GM23248 (cell line): Measurements from ENCODE around the gene PPM1K. TPM values are rescaled to one million over a fixed set of nuclear protein-coding genes. Genes with fewer than 3 reads are reported as not detected.

Experiments used
- DNase-seq: peaks from one replicate; pipeline ENCODE4 v3.0.0-alpha.2; 2015
- H2AFZ ChIP-seq: fragments of 200-600 bp; sonication (generic); 2 replicates; pipeline ENCODE4 v1.6.1; 2016; ENCODE audit warnings: antibody characterized with exemption
- H3F3A ChIP-seq: fragments of 200-600 bp; sonication (generic); 2 replicates; pipeline ENCODE4 v1.6.1; 2016; ENCODE audit warnings: mild to moderate bottlenecking, antibody characterized with exemption, mixed run types; ENCODE audit not compliant: insufficient read depth
- H3K27ac ChIP-seq: fragments of 200-600 bp; sonication (generic); 2 replicates; pipeline ENCODE4 v1.5.1; 2016; ENCODE audit warnings: mild to moderate bottlenecking
- H3K27me3 ChIP-seq: fragments of 200-600 bp; sonication (generic); replicated peaks from 2 replicates; pipeline ENCODE4 v1.6.1; 2016; ENCODE audit warnings: mild to moderate bottlenecking; ENCODE audit not compliant: insufficient read depth
- H3K36me3 ChIP-seq: fragments of 200-600 bp; sonication (generic); 2 replicates; pipeline ENCODE4 v1.6.1; 2016; ENCODE audit warnings: low read depth, mild to moderate bottlenecking
- H3K4me1 ChIP-seq: fragments of 200-600 bp; sonication (generic); 2 replicates; pipeline ENCODE4 v1.6.1; 2016; ENCODE audit warnings: mild to moderate bottlenecking; ENCODE audit not compliant: insufficient read depth
- H3K4me2 ChIP-seq: fragments of 200-600 bp; sonication (generic); one replicate; pipeline ENCODE4 v1.6.1; 2016; ENCODE audit warnings: mild to moderate bottlenecking; ENCODE audit not compliant: unreplicated experiment
- H3K4me3 ChIP-seq: fragments of 200-600 bp; sonication (generic); 2 replicates; pipeline ENCODE4 v1.5.1; 2016; ENCODE audit warnings: mild to moderate bottlenecking
- H3K79me2 ChIP-seq: fragments of 200-600 bp; sonication (generic); 2 replicates; pipeline ENCODE4 v1.6.1; 2016; ENCODE audit warnings: mild to moderate bottlenecking; ENCODE audit not compliant: insufficient read depth
- H3K9ac ChIP-seq: fragments of 200-600 bp; sonication (generic); 2 replicates; pipeline ENCODE4 v1.6.1; 2016; ENCODE audit warnings: mild to moderate bottlenecking
- H3K9me2 ChIP-seq: fragments of 200-600 bp; sonication (generic); 2 replicates; pipeline ENCODE4 v1.6.1; 2016; ENCODE audit warnings: mixed run types, mild to moderate bottlenecking, moderate library complexity; ENCODE audit not compliant: insufficient read depth
- H3K9me3 ChIP-seq: fragments of 200-600 bp; sonication (generic); one replicate; pipeline ENCODE4 v1.6.1; 2017; ENCODE audit warnings: low read depth
- H4K20me1 ChIP-seq: fragments of 200-600 bp; sonication (generic); 2 replicates; pipeline ENCODE4 v1.6.0; 2016; ENCODE audit not compliant: insufficient read depth
- EZH2 ChIP-seq: fragments of 200-600 bp; sonication (generic); IDR thresholded peaks from 2 replicates; pipeline ENCODE4 v1.6.1; 2018; ENCODE audit warnings: antibody characterized with exemption, mild to moderate bottlenecking; ENCODE audit not compliant: insufficient read depth, poor library complexity, severe bottlenecking
- EZH2phosphoT487 ChIP-seq: fragments of 200-600 bp; sonication (generic); IDR thresholded peaks from 2 replicates; pipeline ENCODE4 v1.6.1; 2018; ENCODE audit warnings: antibody characterized with exemption, moderate library complexity, mild to moderate bottlenecking, low read depth; ENCODE audit not compliant: insufficient read depth
- WGBS, 2 experiments: methylation state at CpG; one replicate each; pipeline ENCODE4 v1.1.6; 2015 to 2017; ENCODE audit warnings: low lambda C conversion rate in 2 of 2, low coverage in 1 of 2; ENCODE audit errors: missing lambda C conversion rate in 2 of 2; 5-methylcytosine and 5-hydroxymethylcytosine counted together
- in situ Hi-C: fragments of 300-500 bp; cut with MboI; formaldehyde crosslinking; loops from 2 replicates; pipeline ENCODE4 v1.15.0; 2020
- polyA plus RNA-seq: library from polyadenylated mRNA; unstranded; fragments of >200 nt; fragmentation: Nextera tagmentation; extraction: Ambion mirVana; gene quantifications from 2 replicates; pipeline ENCODE4 v1.2.1, GENCODE V29; 2016
- total RNA-seq: library from RNA; depleted of rRNA; stranded (reverse); fragments of >200 nt; shearing (Covaris generic); gene quantifications from 2 replicates; pipeline ENCODE4 v1.2.3, GENCODE V29; 2014

PPM1K gene
- total and polyA plus RNA-seq, 2 experiments from 2014 or later = 4.3 to 8.2 TPM

DNA sequence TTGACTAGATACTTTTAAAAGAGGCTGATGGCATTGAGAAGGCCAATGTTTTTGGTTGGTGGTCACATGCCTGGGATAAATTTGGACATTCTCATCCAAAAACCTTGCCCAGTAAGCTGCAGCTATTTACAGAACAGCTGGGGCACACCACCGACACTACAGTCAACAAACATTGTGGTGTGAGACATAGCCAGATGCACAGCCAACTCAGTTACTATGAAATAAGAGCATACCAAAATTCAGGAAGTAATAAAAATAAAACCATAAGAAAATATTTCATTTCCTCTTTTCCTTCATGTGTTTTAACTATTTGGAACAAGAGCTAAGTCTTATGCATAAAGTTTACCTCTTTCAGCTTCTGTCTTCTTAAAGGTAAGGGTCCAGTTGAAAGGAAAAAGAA, 8.8 kb downstream of the PPM1K start:
- no peaks in the 10 kb centered on the region for H3K27me3 ChIP-seq
- H3K9me2 ChIP-seq = no peaks in the 10 kb centered on the region
- H3K4me2 ChIP-seq = no peak overlapping the region
- TF ChIP-seq EZH2phosphoT487 = no peak
- TF ChIP-seq EZH2 = no peak
- peaks cover 15% of the 10 kb centered on the region; the same call in 1 of the 2 replicates for H3K79me2 ChIP-seq
- H3K27ac ChIP-seq = no peak overlapping the region
- H3K4me3 ChIP-seq = no peak overlapping the region
- H3F3A ChIP-seq = no peaks in the 10 kb centered on the region; the same call in 1 of the 2 replicates
- H3K36me3 ChIP-seq = 0 out of 2 replicates have a peak, but pooled peaks cover 3% of the 10 kb centered on the region
- no peaks in the 10 kb centered on the region for H3K4me1 ChIP-seq
- no peak for DNase-seq
- no peak overlapping the region for H3K9ac ChIP-seq
- H2AFZ ChIP-seq = no peak overlapping the region
- no peaks in the 10 kb centered on the region for H3K9me3 ChIP-seq
- in situ Hi-C loops = no loop called here
- 23 to 38% methylated on average over 1 of the region's 1 CpG for WGBS, 2 experiments
- no peaks in the 10 kb centered on the region for H4K20me1 ChIP-seq

DNA sequence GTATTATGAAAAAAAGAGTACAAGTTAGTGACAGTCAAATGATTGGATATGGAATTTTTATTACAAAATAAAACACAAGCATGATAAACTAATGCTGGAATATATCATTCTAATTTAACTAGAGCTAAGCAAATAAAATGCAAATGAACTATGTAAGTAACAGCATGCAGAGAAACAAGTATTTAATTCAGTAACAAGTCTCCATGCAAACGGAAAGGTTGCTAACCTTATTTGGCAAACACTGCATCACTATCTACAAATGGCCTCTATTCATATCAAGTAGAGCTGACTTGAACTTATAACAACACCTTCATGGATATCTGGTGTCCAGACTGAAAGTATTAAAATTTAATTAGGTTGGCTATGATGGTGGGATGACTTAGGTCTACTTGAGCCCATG, 15.4 kb downstream of the PPM1K start:
- H3K27ac ChIP-seq = no peak overlapping the region
- no peaks in the 10 kb centered on the region for H3K4me1 ChIP-seq
- no peaks in the 10 kb centered on the region for H3K9me3 ChIP-seq
- no peak overlapping the region for H3K4me2 ChIP-seq
- H3K79me2 ChIP-seq = no peaks in the 10 kb centered on the region
- in situ Hi-C loops = no loop called here
- H3K9me2 ChIP-seq = no peaks in the 10 kb centered on the region
- H4K20me1 ChIP-seq = no peaks in the 10 kb centered on the region
- no peak for DNase-seq
- TF ChIP-seq EZH2phosphoT487 (no peak), EZH2 (no peak)
- no peak overlapping the region for H3K9ac ChIP-seq
- H3K36me3 ChIP-seq = no peaks in the 10 kb centered on the region
- WGBS, 2 experiments = 65 to 68% methylated on average over 1 of the region's 1 CpG
- no peaks in the 10 kb centered on the region for H3K27me3 ChIP-seq
- no peaks in the 10 kb centered on the region for H3F3A ChIP-seq
- H2AFZ ChIP-seq = no peak overlapping the region
- no peak overlapping the region for H3K4me3 ChIP-seq

DNA sequence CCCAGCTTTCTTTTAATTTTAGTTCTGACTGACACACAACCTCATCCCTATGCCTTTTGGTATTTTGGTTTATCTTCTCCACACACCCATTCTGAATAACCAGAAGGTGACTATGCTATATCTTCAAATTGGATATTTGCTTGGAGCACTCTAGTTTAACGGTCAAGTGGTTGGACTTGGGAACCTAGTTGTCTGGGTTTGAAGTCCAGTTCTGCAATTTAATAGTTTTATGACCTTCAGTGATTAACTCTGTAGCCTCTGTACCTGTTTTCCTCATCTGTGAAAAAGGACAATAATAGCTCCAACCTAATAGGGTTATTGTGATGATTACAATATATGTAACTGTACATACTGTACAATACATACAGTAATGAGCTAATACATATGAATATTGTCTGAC, 20.0 kb downstream of the PPM1K start:
- no peak for TF ChIP-seq EZH2
- TF ChIP-seq EZH2phosphoT487 = no peak
- H4K20me1 ChIP-seq = no peaks in the 10 kb centered on the region
- no peak overlapping the region for H2AFZ ChIP-seq
- H3K4me3 ChIP-seq = no peak overlapping the region
- no peak for DNase-seq
- H3K4me2 ChIP-seq = no peak overlapping the region
- H3K27ac ChIP-seq = no peak overlapping the region
- H3K9ac ChIP-seq = no peak overlapping the region
- H3K9me3 ChIP-seq = no peaks in the 10 kb centered on the region
- H3K27me3 ChIP-seq = no peaks in the 10 kb centered on the region
- 93 to 96% methylated on average over 1 of the region's 1 CpG for WGBS, 2 experiments
- in situ Hi-C loops = no loop called here
- no peaks in the 10 kb centered on the region for H3K79me2 ChIP-seq
- H3K9me2 ChIP-seq = no peaks in the 10 kb centered on the region
- no peaks in the 10 kb centered on the region for H3K4me1 ChIP-seq
- no peaks in the 10 kb centered on the region for H3K36me3 ChIP-seq
- no peaks in the 10 kb centered on the region for H3F3A ChIP-seq

DNA sequence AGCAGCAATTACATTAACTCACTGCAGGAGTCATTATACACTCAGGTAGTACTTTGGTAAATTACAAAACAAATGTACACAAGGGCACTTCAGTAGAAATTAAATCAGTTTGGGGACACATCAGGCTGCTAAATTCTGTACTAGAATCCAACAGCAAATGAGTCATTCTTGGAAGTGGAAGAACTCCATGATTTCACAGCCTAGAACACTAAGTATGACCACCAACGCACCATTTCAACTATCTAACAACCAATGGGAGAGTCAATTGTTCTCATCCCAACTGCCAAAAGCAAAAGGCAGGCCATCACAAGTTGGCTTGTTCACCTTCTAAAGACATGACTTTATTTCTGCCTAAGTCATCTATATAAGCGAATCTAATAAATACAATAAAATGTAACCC, 26.6 kb downstream of the PPM1K start:
- Histone ChIP-seq H3K4me2 (no peak overlapping the region), H3K79me2 (no peaks in the 10 kb centered on the region), H3K36me3 (no peaks in the 10 kb centered on the region), H3K9ac (no peak overlapping the region), H3F3A (no peaks in the 10 kb centered on the region), H3K27me3 (no peaks in the 10 kb centered on the region), H3K4me1 (no peaks in the 10 kb centered on the region), H3K27ac (no peak overlapping the region), H2AFZ (no peak overlapping the region), H3K9me2 (no peaks in the 10 kb centered on the region), H3K4me3 (no peak overlapping the region), H4K20me1 (no peaks in the 10 kb centered on the region), H3K9me3 (no peaks in the 10 kb centered on the region)
- 49 to 58% methylated on average over 2 of the region's 2 CpGs for WGBS, 2 experiments
- peak; percentile 21 for DNase-seq
- TF ChIP-seq EZH2 (no peak), EZH2phosphoT487 (no peak)
- in situ Hi-C loops = no loop called here

DNA sequence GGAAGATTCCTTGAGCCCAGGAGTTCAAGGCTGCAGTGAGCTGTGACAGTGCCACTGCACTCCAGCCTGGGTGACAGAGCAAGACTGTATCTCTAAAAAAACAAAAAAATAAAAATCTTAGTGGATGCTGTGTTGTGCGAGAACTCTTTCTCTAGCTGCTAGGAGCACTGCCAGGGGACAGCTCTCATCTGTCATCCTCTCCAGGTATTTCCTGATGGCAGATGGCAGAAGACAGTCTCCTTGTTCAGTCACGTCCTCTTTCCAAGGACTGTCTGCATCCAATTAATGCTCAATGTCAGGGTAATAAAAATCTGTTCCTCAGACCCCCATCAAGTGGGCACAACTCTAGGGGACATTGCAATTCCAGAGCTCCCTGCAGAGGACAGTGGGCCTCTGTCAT, 29.2 kb downstream of the PPM1K start:
- H2AFZ ChIP-seq = no peak overlapping the region
- H3K9me2 ChIP-seq = no peaks in the 10 kb centered on the region

More for the DNA sequence above, 29.2 kb downstream of the PPM1K start:
- Histone ChIP-seq H3K4me1 (no peaks in the 10 kb centered on the region), H3K27me3 (no peaks in the 10 kb centered on the region), H3K9ac (no peak overlapping the region), H3K9me3 (no peaks in the 10 kb centered on the region), H4K20me1 (no peaks in the 10 kb centered on the region), H3F3A (no peaks in the 10 kb centered on the region), H3K4me2 (no peak overlapping the region), H3K4me3 (no peak overlapping the region), H3K79me2 (no peaks in the 10 kb centered on the region), H3K36me3 (no peaks in the 10 kb centered on the region), H3K27ac (no peak overlapping the region)
- in situ Hi-C loops = no loop called here
- 35 to 36% methylated on average over 2 of the region's 2 CpGs for WGBS, 2 experiments
- TF ChIP-seq EZH2phosphoT487 (no peak), EZH2 (no peak)
- no peak for DNase-seq
